Osteoblast (primary cell): ENCODE results near the gene TET1. TPM values are rescaled to one million over a fixed set of nuclear protein-coding genes. Genes with fewer than 3 reads are reported as not detected.

Experiments
- DNase-seq: peaks from one replicate; pipeline ENCODE4 v3.0.0; 2011; ENCODE audit warnings: low spot score, mixed read lengths; ENCODE audit not compliant: insufficient read length; ENCODE audit errors: missing footprints
- H2AFZ ChIP-seq: 2 replicates; pipeline ENCODE4 v1.6.0; 2011; ENCODE audit warnings: mild to moderate bottlenecking, low read length
- H3K27ac ChIP-seq: 2 replicates; pipeline ENCODE4 v1.5.1; 2011; ENCODE audit warnings: mild to moderate bottlenecking, low read depth, low read length, moderate library complexity
- H3K27me3 ChIP-seq: 2 replicates; pipeline ENCODE4 v1.6.0; 2012; ENCODE audit warnings: mild to moderate bottlenecking, control low read depth, inconsistent platforms, low read length, moderate library complexity; ENCODE audit not compliant: insufficient read depth
- H3K36me3 ChIP-seq: 2 replicates; pipeline ENCODE4 v1.5.1; 2011; ENCODE audit warnings: mild to moderate bottlenecking, low read length, control low read depth, moderate library complexity; ENCODE audit not compliant: insufficient read depth
- H3K4me1 ChIP-seq: 2 replicates; pipeline ENCODE4 v1.5.1; 2011; ENCODE audit warnings: mild to moderate bottlenecking, low read length, control low read depth, moderate library complexity; ENCODE audit not compliant: insufficient read depth
- H3K4me2 ChIP-seq: 2 replicates; pipeline ENCODE4 v1.6.0; 2011; ENCODE audit warnings: mild to moderate bottlenecking, low read length; ENCODE audit not compliant: insufficient read depth
- H3K4me3 ChIP-seq: fragments of 200-600 bp; sonication (generic); 3 replicates; pipeline ENCODE4 v1.5.1; 2012; ENCODE audit warnings: mild to moderate bottlenecking, low read length, inconsistent platforms; ENCODE audit not compliant: insufficient read depth
- H3K79me2 ChIP-seq: 2 replicates; pipeline ENCODE4 v1.6.0; 2012; ENCODE audit warnings: mild to moderate bottlenecking, low read length, control low read depth, inconsistent platforms; ENCODE audit not compliant: insufficient read depth
- H3K9me3 ChIP-seq: 2 replicates; pipeline ENCODE4 v1.5.1; 2011; ENCODE audit warnings: low read depth, low read length, control low read depth
- H4K20me1 ChIP-seq: 2 replicates; pipeline ENCODE4 v1.6.0; 2012; ENCODE audit warnings: mild to moderate bottlenecking, low read length, control low read depth; ENCODE audit not compliant: insufficient read depth
- CTCF ChIP-seq: IDR thresholded peaks from 2 replicates; pipeline ENCODE4 v1.5.1; 2011; ENCODE audit warnings: mild to moderate bottlenecking, low read depth, low read length, moderate library complexity; ENCODE audit errors: extremely low read depth
- total RNA-seq: library from RNA; depleted of rRNA; stranded (reverse); fragments of >200 nt; gene quantifications from 2 replicates; pipeline ENCODE4 v1.2.3, GENCODE V29; 2012

TET1 gene
- total RNA-seq, 1 donor = 4.0 TPM

GRCh38 chr10:68566351-68566750, 6.2 kb downstream of the TET1 start:
- Histone ChIP-seq H3K4me1 (peaks cover under 1% of the 10 kb centered on the region), H3K9me3 (no peaks in the 10 kb centered on the region), H3K27ac (no peak overlapping the region), H3K4me3 (no peak overlapping the region), H4K20me1 (no peaks in the 10 kb centered on the region), H3K79me2 (no peaks in the 10 kb centered on the region), H3K4me2 (no peak overlapping the region), H3K27me3 (no peaks in the 10 kb centered on the region), H3K36me3 (no peaks in the 10 kb centered on the region), H2AFZ (no peak overlapping the region)
- TF ChIP-seq CTCF = no peak
- no peak for DNase-seq

DNA sequence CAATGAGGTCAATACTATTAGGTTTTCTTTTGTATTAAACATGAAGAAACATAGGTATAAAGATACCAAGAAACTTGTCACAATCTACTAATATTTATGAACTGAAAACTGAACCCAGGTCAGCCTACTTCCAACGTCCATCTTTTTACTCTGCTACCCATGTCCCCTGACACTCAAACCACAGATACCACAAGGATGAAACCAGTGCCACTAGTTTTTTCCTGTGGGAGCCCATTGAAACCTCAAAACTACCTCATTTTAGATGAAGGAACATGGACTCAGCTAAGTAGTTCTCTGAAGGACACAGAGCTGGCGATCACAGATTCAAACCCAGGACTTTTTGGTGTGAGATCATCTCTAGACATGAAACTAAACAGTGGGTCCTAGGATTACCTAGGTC, 6.8 kb downstream of the TET1 start:
- no peaks in the 10 kb centered on the region for H3K79me2 ChIP-seq
- H3K36me3 ChIP-seq = no peaks in the 10 kb centered on the region
- H3K4me2 ChIP-seq = no peak overlapping the region
- H4K20me1 ChIP-seq = no peaks in the 10 kb centered on the region
- H2AFZ ChIP-seq = peak overlapping the region; percentile 20
- TF ChIP-seq CTCF = no peak
- no peak overlapping the region for H3K27ac ChIP-seq
- no peak for DNase-seq
- no peaks in the 10 kb centered on the region for H3K27me3 ChIP-seq
- no peak overlapping the region for H3K4me3 ChIP-seq
- no peaks in the 10 kb centered on the region for H3K4me1 ChIP-seq
- no peaks in the 10 kb centered on the region for H3K9me3 ChIP-seq

GRCh38 chr10:68572151-68572550, 12.0 kb downstream of the TET1 start:
- Histone ChIP-seq H2AFZ (no peak overlapping the region), H3K27me3 (no peaks in the 10 kb centered on the region), H3K79me2 (no peaks in the 10 kb centered on the region), H3K27ac (no peak overlapping the region), H4K20me1 (no peaks in the 10 kb centered on the region), H3K4me2 (no peak overlapping the region), H3K4me1 (no peaks in the 10 kb centered on the region), H3K4me3 (no peak overlapping the region), H3K36me3 (no peaks in the 10 kb centered on the region), H3K9me3 (no peaks in the 10 kb centered on the region)
- no peak for TF ChIP-seq CTCF
- no peak for DNase-seq

DNA sequence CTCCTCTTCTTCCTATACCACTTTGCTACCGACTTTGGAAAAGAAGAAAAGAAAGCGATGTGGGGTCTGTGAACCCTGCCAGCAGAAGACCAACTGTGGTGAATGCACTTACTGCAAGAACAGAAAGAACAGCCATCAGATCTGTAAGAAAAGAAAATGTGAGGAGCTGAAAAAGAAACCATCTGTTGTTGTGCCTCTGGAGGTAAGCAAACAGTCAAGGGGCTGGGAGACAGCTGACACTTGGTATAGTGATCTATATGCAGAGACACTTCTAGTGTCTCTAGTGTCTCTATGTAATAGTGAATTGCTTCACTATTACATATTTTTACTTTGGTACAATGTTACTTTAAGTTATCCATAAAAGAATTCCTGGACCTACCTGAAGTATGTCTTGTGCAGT, 13.9 kb downstream of the TET1 start:
- H3K27ac ChIP-seq = no peak overlapping the region
- no peaks in the 10 kb centered on the region for H3K9me3 ChIP-seq
- no peaks in the 10 kb centered on the region for H3K36me3 ChIP-seq
- H2AFZ ChIP-seq = no peak overlapping the region
- H3K79me2 ChIP-seq = no peaks in the 10 kb centered on the region
- DNase-seq = no peak
- no peaks in the 10 kb centered on the region for H3K27me3 ChIP-seq
- H3K4me1 ChIP-seq = no peaks in the 10 kb centered on the region
- no peak overlapping the region for H3K4me3 ChIP-seq
- TF ChIP-seq CTCF = no peak
- no peaks in the 10 kb centered on the region for H4K20me1 ChIP-seq
- H3K4me2 ChIP-seq = no peak overlapping the region
